Hepatocyte (in vitro differentiated cells): ENCODE data around the gene FOXB1.

Source experiments
- EZH2 ChIP-seq: fragments of 200-600 bp; sonication (generic); IDR thresholded peaks from 2 replicates; pipeline ENCODE4 v1.6.1; 2016; ENCODE audit warnings: antibody characterized with exemption, mild to moderate bottlenecking, borderline replicate concordance
- TF ChIP-seq, protein P1 (sequence below): fragments of 200-600 bp; sonication (generic); IDR thresholded peaks from 2 replicates; pipeline ENCODE4 v1.5.1; 2016; ENCODE audit warnings: antibody characterized with exemption, mild to moderate bottlenecking; ENCODE audit not compliant: poor library complexity

GRCh38 chr15:60054472-60054871 lies 50.4 kb downstream of the FOXB1 start:
- TF ChIP-seq, protein P1, sequence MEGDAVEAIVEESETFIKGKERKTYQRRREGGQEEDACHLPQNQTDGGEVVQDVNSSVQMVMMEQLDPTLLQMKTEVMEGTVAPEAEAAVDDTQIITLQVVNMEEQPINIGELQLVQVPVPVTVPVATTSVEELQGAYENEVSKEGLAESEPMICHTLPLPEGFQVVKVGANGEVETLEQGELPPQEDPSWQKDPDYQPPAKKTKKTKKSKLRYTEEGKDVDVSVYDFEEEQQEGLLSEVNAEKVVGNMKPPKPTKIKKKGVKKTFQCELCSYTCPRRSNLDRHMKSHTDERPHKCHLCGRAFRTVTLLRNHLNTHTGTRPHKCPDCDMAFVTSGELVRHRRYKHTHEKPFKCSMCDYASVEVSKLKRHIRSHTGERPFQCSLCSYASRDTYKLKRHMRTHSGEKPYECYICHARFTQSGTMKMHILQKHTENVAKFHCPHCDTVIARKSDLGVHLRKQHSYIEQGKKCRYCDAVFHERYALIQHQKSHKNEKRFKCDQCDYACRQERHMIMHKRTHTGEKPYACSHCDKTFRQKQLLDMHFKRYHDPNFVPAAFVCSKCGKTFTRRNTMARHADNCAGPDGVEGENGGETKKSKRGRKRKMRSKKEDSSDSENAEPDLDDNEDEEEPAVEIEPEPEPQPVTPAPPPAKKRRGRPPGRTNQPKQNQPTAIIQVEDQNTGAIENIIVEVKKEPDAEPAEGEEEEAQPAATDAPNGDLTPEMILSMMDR: no peak
- no peak for TF ChIP-seq EZH2
